ENCODE results near the gene SUFU. TPM values are rescaled to one million over a fixed set of nuclear protein-coding genes. Genes with fewer than 3 reads are reported as not detected.

The SUFU gene
- total and polyA plus RNA-seq, 2 of the 13 experiments (the other 11 are each of a cell fraction or from before 2014, with no cell fraction given) = 2.9 to 5.5 TPM

GRCh38 chr10:102597131-102597991 lies 93.6 kb downstream of the SUFU start (continued):
- no peak for TF ChIP-seq ZFAT (CRISPR knock-in tag; conservative IDR thresholded peaks at IDR 0.05)
- no peak; the same call in 1 of the 2 replicates for TF ChIP-seq ZBTB37 (CRISPR knock-in tag; IDR thresholded peaks at IDR 0.05)
- TF ChIP-seq SP2 (CRISPR knock-in tag; IDR thresholded peaks at IDR 0.05) = no peak
- TF ChIP-seq HCFC1 (IDR thresholded peaks at IDR 0.05; ENCODE audit: low read depth, low read length) = no peak
- TF ChIP-seq DNMT1 (CRISPR knock-in tag; IDR thresholded peaks at IDR 0.05) = 0 out of 2 replicates have a peak, but pooled peaks have one; percentile 42
- no peak for TF ChIP-seq TBL1XR1 (IDR thresholded peaks at IDR 0.05; ENCODE audit: borderline replicate concordance, low read length, partially characterized antibody)
- peak in 1 of 2 experiments; percentile 86; a peak in 2 of 4 replicates for TF ChIP-seq KLF16 (CRISPR knock-in tag; IDR thresholded peaks at IDR 0.05)
- no peak for TF ChIP-seq THAP9 (CRISPR knock-in tag; IDR thresholded peaks at IDR 0.05; ENCODE audit: borderline replicate concordance)
- TF ChIP-seq KDM2A (CRISPR knock-in tag; IDR thresholded peaks at IDR 0.05; ENCODE audit: borderline replicate concordance, low read depth) = peak; percentile 39; the same call in 1 of the 2 replicates
- 0 out of 2 replicates have a peak, but pooled peaks have one; percentile 44 for TF ChIP-seq RFXAP (CRISPR knock-in tag; IDR thresholded peaks at IDR 0.05; ENCODE audit: borderline replicate concordance)
- TF ChIP-seq ZNF546 (CRISPR knock-in tag; conservative IDR thresholded peaks at IDR 0.05) = 0 out of 2 replicates have a peak, but pooled peaks have one; percentile 54
- TF ChIP-seq POLR2A (IDR thresholded peaks at IDR 0.05; ENCODE audit: insufficient read depth in 1 of 2, low read depth in 2 of 2, low read length in 2 of 2) = peak; percentile 20 to 50; a peak in 2 of 4 replicates
- TF ChIP-seq ZNF580 (CRISPR knock-in tag; IDR thresholded peaks at IDR 0.05; ENCODE audit: borderline replicate concordance, low read depth) = peak; percentile 52; the same call in 1 of the 2 replicates
- no peak for TF ChIP-seq FOXA1 (IDR thresholded peaks at IDR 0.05)
- TF ChIP-seq FOXA1 (CRISPR knock-in tag; IDR thresholded peaks at IDR 0.05) = peak; percentile 79
- TF ChIP-seq POLR2AphosphoS2 (IDR thresholded peaks at IDR 0.05; ENCODE audit: low read depth, low read length) = no peak
- no peak for TF ChIP-seq MAZ (IDR thresholded peaks at IDR 0.05; ENCODE audit: borderline replicate concordance, low read depth, low read length)
- peak; percentile 61 for TF ChIP-seq MAZ (CRISPR knock-in tag; IDR thresholded peaks at IDR 0.05; ENCODE audit: low read depth)
- no peak for TF ChIP-seq SNAPC4 (CRISPR knock-in tag; IDR thresholded peaks at IDR 0.05)

All from HepG2 (cell line).